Body of pancreas (tissue), 4 donors: ENCODE data around the gene C1orf115. TPM values are rescaled to one million over a fixed set of nuclear protein-coding genes. Genes with fewer than 3 reads are reported as not detected.

Source experiments
- ATAC-seq: fragments of 150-250 bp; one replicate; pipeline ENCODE4 v1.9.1; 2016
- DNase-seq, 4 donors: peaks; one replicate each; pipeline ENCODE4 v3.0.0-alpha.2; 2019
- H3K27ac ChIP-seq, 4 donors: fragments of 200-600 bp; sonication (generic); 1 replicate in 3 of 4; 2 replicates in 1 of 4; pipeline versions ENCODE4 v1.5.1 to v1.6.1; 2016 to 2019; ENCODE audit warnings: mild to moderate bottlenecking in 1 of 4, mixed read lengths in 1 of 4, moderate library complexity in 1 of 4
- H3K27me3 ChIP-seq, 2 donors: fragments of 200-600 bp; sonication (generic); one replicate each; pipeline ENCODE4 v1.6.0; 2016; ENCODE audit warnings: mild to moderate bottlenecking in 1 of 2
- H3K36me3 ChIP-seq, 2 donors: fragments of 200-600 bp; sonication (generic); replicated peaks in 1 of 2; 2 replicates each; pipeline ENCODE4 v1.5.1; 2016; ENCODE audit warnings: low read depth in 2 of 2; ENCODE audit not compliant: insufficient read depth in 1 of 2
- H3K4me1 ChIP-seq: fragments of 200-600 bp; sonication (generic); one replicate; pipeline ENCODE4 v1.6.0; 2016
- H3K4me3 ChIP-seq, 2 donors: fragments of 200-600 bp; sonication (generic); 1 replicate in 1 of 2; 2 replicates in 1 of 2; pipeline ENCODE4 v1.5.1; 2016 to 2019
- H3K9me3 ChIP-seq, 3 donors: fragments of 200-600 bp; sonication (generic); 1 replicate in 2 of 3; 2 replicates in 1 of 3; pipeline ENCODE4 v1.5.1; 2016
- POLR2A ChIP-seq, 3 donors: fragments of 450-650 bp; IDR thresholded peaks; one replicate each; pipeline ENCODE4 v1.6.1; 2016; ENCODE audit warnings: antibody characterized with exemption in 3 of 3, mild to moderate bottlenecking in 2 of 3
- WGBS, 2 donors: methylation state at CpG; one replicate each; pipeline ENCODE4 v1.1.5; 2017; 5-methylcytosine and 5-hydroxymethylcytosine counted together
- intact Hi-C: fragments of 100-400 bp; cut with DNase I; formaldehyde crosslinking; loops from one replicate; pipeline ENCODE4 v1.15.1; 2023
- total RNA-seq, 2 donors: library from RNA; depleted of rRNA; stranded (reverse); fragments of >200 nt; gene quantifications; one replicate each; pipeline ENCODE4 v1.1.0, GENCODE V29; 2016
- TF ChIP-seq, protein P1 (sequence below), 7 experiments: fragments of 450-650 bp in 4 of 7; fragments of 200-600 bp in 3 of 7; sonication (generic) in 3 of 7; IDR thresholded peaks; one replicate each; pipeline ENCODE4 v1.5.1; 2016 to 2019; ENCODE audit warnings: antibody characterized with exemption in 7 of 7

The C1orf115 gene
- total RNA-seq, 2 donors from 2014 or later, result 10.9 to 11.4 TPM

GRCh38 chr1:220666349-220666748, 23.8 kb upstream of the C1orf115 start:
- no peak for TF ChIP-seq POLR2A (IDR thresholded peaks at IDR 0.05)
- TF ChIP-seq, protein P1, sequence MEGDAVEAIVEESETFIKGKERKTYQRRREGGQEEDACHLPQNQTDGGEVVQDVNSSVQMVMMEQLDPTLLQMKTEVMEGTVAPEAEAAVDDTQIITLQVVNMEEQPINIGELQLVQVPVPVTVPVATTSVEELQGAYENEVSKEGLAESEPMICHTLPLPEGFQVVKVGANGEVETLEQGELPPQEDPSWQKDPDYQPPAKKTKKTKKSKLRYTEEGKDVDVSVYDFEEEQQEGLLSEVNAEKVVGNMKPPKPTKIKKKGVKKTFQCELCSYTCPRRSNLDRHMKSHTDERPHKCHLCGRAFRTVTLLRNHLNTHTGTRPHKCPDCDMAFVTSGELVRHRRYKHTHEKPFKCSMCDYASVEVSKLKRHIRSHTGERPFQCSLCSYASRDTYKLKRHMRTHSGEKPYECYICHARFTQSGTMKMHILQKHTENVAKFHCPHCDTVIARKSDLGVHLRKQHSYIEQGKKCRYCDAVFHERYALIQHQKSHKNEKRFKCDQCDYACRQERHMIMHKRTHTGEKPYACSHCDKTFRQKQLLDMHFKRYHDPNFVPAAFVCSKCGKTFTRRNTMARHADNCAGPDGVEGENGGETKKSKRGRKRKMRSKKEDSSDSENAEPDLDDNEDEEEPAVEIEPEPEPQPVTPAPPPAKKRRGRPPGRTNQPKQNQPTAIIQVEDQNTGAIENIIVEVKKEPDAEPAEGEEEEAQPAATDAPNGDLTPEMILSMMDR (IDR thresholded peaks at IDR 0.05), result no peak
- ATAC-seq, result no peak
- H3K27ac ChIP-seq, result no peak overlapping the region
- DNase-seq, result no peak
- no peaks in the 10 kb centered on the region for H3K27me3 ChIP-seq
- no peaks in the 10 kb centered on the region for H3K36me3 ChIP-seq
- 60 to 70% methylated on average over 3 of the region's 3 CpGs for WGBS, 2 donors
- no peak overlapping the region for H3K4me3 ChIP-seq
- no peaks in the 10 kb centered on the region for H3K9me3 ChIP-seq
- no peaks in the 10 kb centered on the region for H3K4me1 ChIP-seq
- intact Hi-C loops, result no loop called here

DNA sequence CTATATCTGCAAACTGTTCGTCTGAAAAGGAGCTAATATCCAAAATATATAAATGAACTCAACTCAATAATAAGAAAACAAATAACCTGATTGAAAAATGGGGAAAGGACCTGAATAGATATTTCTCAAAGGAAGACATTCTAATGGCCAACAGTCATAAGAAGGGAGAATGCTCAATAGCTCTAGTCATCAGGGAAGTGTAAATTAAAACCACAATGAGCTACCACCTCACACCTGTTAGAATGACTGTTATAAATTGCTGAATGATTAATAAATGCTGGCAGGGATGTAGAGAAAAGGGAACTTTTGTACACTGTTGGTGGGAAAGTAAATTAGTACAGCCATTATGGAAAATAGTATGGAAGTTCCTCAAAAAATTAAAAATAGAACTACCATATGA, 21.2 kb upstream of the C1orf115 start:
- Histone ChIP-seq H3K27me3 (no peaks in the 10 kb centered on the region), H3K4me3 (no peak overlapping the region), H3K36me3 (no peaks in the 10 kb centered on the region), H3K9me3 (no peaks in the 10 kb centered on the region), H3K27ac (no peak overlapping the region), H3K4me1 (no peaks in the 10 kb centered on the region)
- intact Hi-C loops, result no loop called here
- no peak for ATAC-seq
- DNase-seq, result no peak
- TF ChIP-seq, protein P1 (IDR thresholded peaks at IDR 0.05), result no peak
- TF ChIP-seq POLR2A (IDR thresholded peaks at IDR 0.05), result no peak
- WGBS, 2 donors, result 40 to 63% methylated on average over 1 of the region's 1 CpG

GRCh38 chr1:220670365-220670764, 19.8 kb upstream of the C1orf115 start:
- no peak for ATAC-seq
- Histone ChIP-seq H3K27me3 (no peaks in the 10 kb centered on the region), H3K9me3 (no peaks in the 10 kb centered on the region), H3K4me3 (no peak overlapping the region), H3K4me1 (no peaks in the 10 kb centered on the region), H3K27ac (no peak overlapping the region), H3K36me3 (no peaks in the 10 kb centered on the region)
- TF ChIP-seq, protein P1 (IDR thresholded peaks at IDR 0.05), result no peak
- TF ChIP-seq POLR2A (IDR thresholded peaks at IDR 0.05), result no peak
- intact Hi-C loops, result no loop called here
- DNase-seq, result no peak

DNA sequence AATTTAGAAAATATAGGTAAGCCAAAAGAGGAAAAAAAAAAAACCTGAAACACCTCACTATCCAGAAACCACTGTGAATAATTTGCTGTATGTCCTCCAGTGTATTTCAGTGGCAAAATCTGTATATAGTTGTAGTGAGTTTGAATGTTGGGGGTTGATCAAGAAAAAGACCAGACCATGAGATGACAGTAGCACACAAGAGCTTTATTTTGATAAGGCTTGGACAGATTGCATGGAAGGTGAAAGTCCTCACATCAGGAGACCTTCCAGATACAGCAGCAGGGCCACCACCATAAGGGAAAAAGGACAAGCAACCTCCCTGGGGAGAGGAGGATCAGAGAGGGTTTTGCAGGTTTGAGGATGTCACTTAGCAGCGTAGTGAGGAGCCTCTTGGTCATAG, 16.2 kb upstream of the C1orf115 start:
- intact Hi-C loops, result no loop called here
- TF ChIP-seq, protein P1 (IDR thresholded peaks at IDR 0.05), result no peak
- no peak for TF ChIP-seq POLR2A (IDR thresholded peaks at IDR 0.05)
- DNase-seq, result no peak

DNA sequence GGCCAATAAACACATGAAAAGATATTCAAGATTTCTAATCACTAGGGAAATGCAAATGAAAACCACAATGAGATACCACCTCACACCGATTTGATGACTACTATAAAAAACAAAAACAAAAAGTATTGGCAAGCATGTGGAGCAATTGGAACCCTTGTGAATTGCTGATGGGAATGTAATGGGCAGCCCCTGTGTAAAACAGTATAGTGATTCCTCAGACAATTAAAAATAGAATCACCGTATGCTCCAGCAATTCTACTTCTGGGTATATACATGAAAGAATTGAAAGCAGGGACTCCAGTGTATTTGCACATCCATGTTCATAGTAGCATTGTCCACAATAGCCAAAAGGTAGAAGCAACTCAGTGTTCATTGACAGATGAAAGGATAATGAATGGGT, 12.9 kb upstream of the C1orf115 start:
- no peak for TF ChIP-seq POLR2A (IDR thresholded peaks at IDR 0.05)
- TF ChIP-seq, protein P1 (IDR thresholded peaks at IDR 0.05), result no peak
- Histone ChIP-seq H3K4me1 (no peaks in the 10 kb centered on the region), H3K27me3 (no peaks in the 10 kb centered on the region), H3K36me3 (no peaks in the 10 kb centered on the region), H3K27ac (no peak overlapping the region), H3K9me3 (no peaks in the 10 kb centered on the region), H3K4me3 (no peak overlapping the region)
- intact Hi-C loops, result no loop called here
- 77 to 79% methylated on average over 2 of the region's 2 CpGs for WGBS, 2 donors
- no peak for ATAC-seq
- DNase-seq, result no peak

More for the DNA sequence above, 16.2 kb upstream of the C1orf115 start:
- Histone ChIP-seq H3K27me3 (no peaks in the 10 kb centered on the region), H3K4me1 (no peaks in the 10 kb centered on the region), H3K4me3 (no peak overlapping the region), H3K36me3 (no peaks in the 10 kb centered on the region), H3K27ac (no peak overlapping the region), H3K9me3 (no peaks in the 10 kb centered on the region)
- WGBS, 2 donors, result 85% methylated on average over 1 of the region's 1 CpG
- ATAC-seq, result no peak
